AG09319 (cell line): ENCODE data around the gene TMEM129.

Experiments used
- DNase-seq: peaks from one replicate; pipeline ENCODE4 v3.0.0-alpha.2; 2010; ENCODE audit warnings: low read depth; ENCODE audit errors: extremely low read depth
- CTCF ChIP-seq: IDR thresholded peaks from 2 replicates; pipeline ENCODE4 v1.5.1; 2011; ENCODE audit warnings: low read depth, mild to moderate bottlenecking, inconsistent platforms, low read length, moderate library complexity

Gene TMEM129

GRCh38 chr4:1720163-1720983, 750 bp downstream of the TMEM129 start:
- no peak for TF ChIP-seq CTCF
- DNase-seq = no peak

- no peak for TF ChIP-seq CTCF
- DNase-seq = no peak
Observed at GRCh38 chr4:1718095-1718850, 2.9 kb downstream of the TMEM129 start.

GRCh38 chr4:1717129-1718094, 3.7 kb downstream of the TMEM129 start:
- TF ChIP-seq CTCF = no peak
- no peak for DNase-seq

- no peak for TF ChIP-seq CTCF
- DNase-seq = no peak
Observed at GRCh38 chr4:1716065-1716945, 4.8 kb downstream of the TMEM129 start.

GRCh38 chr4:1715002-1715758, 5.9 kb downstream of the TMEM129 start:
- TF ChIP-seq CTCF = no peak
- DNase-seq = no peak

GRCh38 chr4:1714303-1715001, 6.7 kb downstream of the TMEM129 start:
- TF ChIP-seq CTCF = no peak
- no peak for DNase-seq
